Measurements from ENCODE around the gene C2CD2L. TPM values are rescaled to one million over a fixed set of nuclear protein-coding genes. Genes with fewer than 3 reads are reported as not detected.

C2CD2L gene
- total and polyA plus RNA-seq, 2 of the 13 experiments (the other 11 are each of a cell fraction or from before 2014, with no cell fraction given), result 3.7 to 5.5 TPM

- TF ChIP-seq HMGXB3 (CRISPR knock-in tag; IDR thresholded peaks at IDR 0.05; ENCODE audit: borderline replicate concordance) (peak; percentile 19; the same call in 1 of the 2 replicates), ZXDC (CRISPR knock-in tag; IDR thresholded peaks at IDR 0.05) (no peak), HOXA5 (CRISPR knock-in tag; IDR thresholded peaks at IDR 0.05) (peak; percentile 21; the same call in 1 of the 2 replicates), MTF1 (CRISPR knock-in tag; IDR thresholded peaks at IDR 0.05) (no peak), ZC3H4 (CRISPR knock-in tag; IDR thresholded peaks at IDR 0.05; ENCODE audit: borderline replicate concordance) (no peak), KLF13 (CRISPR knock-in tag; IDR thresholded peaks at IDR 0.05) (no peak), ATF7-NPFF (CRISPR knock-in tag; IDR thresholded peaks at IDR 0.05; ENCODE audit: low read depth) (peak; percentile 82; the same call in 1 of the 2 replicates), ZBTB20 (CRISPR knock-in tag; IDR thresholded peaks at IDR 0.05; ENCODE audit: borderline replicate concordance, low read depth) (no peak), ZSCAN25 (CRISPR knock-in tag; IDR thresholded peaks at IDR 0.05) (no peak), ZNF234 (CRISPR knock-in tag; conservative IDR thresholded peaks at IDR 0.05) (no peak), ZNF276 (CRISPR knock-in tag; IDR thresholded peaks at IDR 0.05; ENCODE audit: low read depth) (no peak), THAP9 (CRISPR knock-in tag; IDR thresholded peaks at IDR 0.05; ENCODE audit: borderline replicate concordance) (peak; percentile 59; the same call in 1 of the 2 replicates), MTF2 (CRISPR knock-in tag; IDR thresholded peaks at IDR 0.05; ENCODE audit: borderline replicate concordance) (no peak; the same call in 1 of the 2 replicates), TGIF2 (CRISPR knock-in tag; IDR thresholded peaks at IDR 0.05) (peak; percentile 69), ZBTB3 (CRISPR knock-in tag; IDR thresholded peaks at IDR 0.05; ENCODE audit: borderline replicate concordance, low read depth) (no peak), NFKBIZ (CRISPR knock-in tag; IDR thresholded peaks at IDR 0.05) (0 out of 2 replicates have a peak, but pooled peaks have one; percentile 32), POLR2AphosphoS5 (IDR thresholded peaks at IDR 0.05; ENCODE audit: low read depth, low read length) (peak; percentile 85)
Observed at GRCh38 chr11:119121008-119121810, 14.1 kb downstream of the C2CD2L start, which contains the start of gene HINFP (continued).

All from HepG2 (cell line).